Gastroesophageal sphincter (tissue), 4 donors: ENCODE data around the gene NDUFA3. TPM values are rescaled to one million over a fixed set of nuclear protein-coding genes. Genes with fewer than 3 reads are reported as not detected.

Experiments
- ATAC-seq: fragments of 150-250 bp; one replicate; pipeline ENCODE4 v1.9.1; 2016; ENCODE audit warnings: mild to moderate bottlenecking, moderate library complexity
- H3K27ac ChIP-seq, 4 donors: fragments of 200-600 bp; sonication (generic) in 3 of 4; 1 replicate in 3 of 4; 2 replicates in 1 of 4; pipeline ENCODE4 v1.5.1; 2016 to 2019
- H3K27me3 ChIP-seq: fragments of 200-600 bp; sonication (generic); one replicate; pipeline ENCODE4 v1.5.1; 2019
- H3K36me3 ChIP-seq, 2 donors: fragments of 200-600 bp; sonication (generic); one replicate each; pipeline ENCODE4 v1.5.1; 2019; ENCODE audit warnings: control low read depth in 1 of 2
- H3K4me1 ChIP-seq, 3 donors: fragments of 200-600 bp; sonication (generic); 1 replicate in 2 of 3; 2 replicates in 1 of 3; pipeline ENCODE4 v1.5.1; 2016 to 2019; ENCODE audit warnings: control low read depth in 2 of 3
- H3K4me3 ChIP-seq, 2 donors: fragments of 200-600 bp; sonication (generic); one replicate each; pipeline ENCODE4 v1.5.1; 2019; ENCODE audit warnings: mild to moderate bottlenecking in 1 of 2, moderate library complexity in 1 of 2
- H3K9me3 ChIP-seq, 3 donors: fragments of 200-600 bp; sonication (generic); one replicate each; pipeline ENCODE4 v1.5.1; 2017 to 2019; ENCODE audit warnings: control low read depth in 2 of 3
- EP300 ChIP-seq: sonication (generic); formaldehyde crosslinking; IDR thresholded peaks from one replicate; pipeline ENCODE4 v1.6.1; 2017; ENCODE audit warnings: antibody characterized with exemption, mild to moderate bottlenecking
- POLR2A ChIP-seq, 2 donors: fragments of 450-650 bp; IDR thresholded peaks; one replicate each; pipeline ENCODE4 v1.6.1; 2017; ENCODE audit warnings: antibody characterized with exemption in 2 of 2, mild to moderate bottlenecking in 2 of 2, moderate library complexity in 1 of 2
- POLR2AphosphoS5 ChIP-seq: sonication (generic); formaldehyde crosslinking; IDR thresholded peaks from one replicate; pipeline ENCODE4 v1.6.1; 2017; ENCODE audit warnings: antibody characterized with exemption
- WGBS, 2 donors: methylation state at CpG; one replicate each; pipeline ENCODE4 v1.1.5; 2018; ENCODE audit warnings: low coverage in 1 of 2; 5-methylcytosine and 5-hydroxymethylcytosine counted together
- total RNA-seq, 4 donors: library from RNA; depleted of rRNA; stranded (reverse); fragments of >200 nt; gene quantifications; one replicate each; pipeline ENCODE4 v1.1.0, GENCODE V29; 2016
- TF ChIP-seq, protein P1 (sequence below), 4 experiments: fragments of 200-600 bp in 2 of 4; fragments of 450-650 bp in 2 of 4; sonication (generic) in 1 of 4; IDR thresholded peaks; one replicate each; pipeline ENCODE4 v1.5.1; 2017 to 2019; ENCODE audit warnings: antibody characterized with exemption in 4 of 4, mild to moderate bottlenecking in 2 of 4, moderate library complexity in 2 of 4

NDUFA3 gene
- total RNA-seq, 4 donors from 2014 or later, result 14.2 to 37.7 (median 21.5) TPM

- TF ChIP-seq POLR2AphosphoS5, result no peak
- TF ChIP-seq, protein P1, sequence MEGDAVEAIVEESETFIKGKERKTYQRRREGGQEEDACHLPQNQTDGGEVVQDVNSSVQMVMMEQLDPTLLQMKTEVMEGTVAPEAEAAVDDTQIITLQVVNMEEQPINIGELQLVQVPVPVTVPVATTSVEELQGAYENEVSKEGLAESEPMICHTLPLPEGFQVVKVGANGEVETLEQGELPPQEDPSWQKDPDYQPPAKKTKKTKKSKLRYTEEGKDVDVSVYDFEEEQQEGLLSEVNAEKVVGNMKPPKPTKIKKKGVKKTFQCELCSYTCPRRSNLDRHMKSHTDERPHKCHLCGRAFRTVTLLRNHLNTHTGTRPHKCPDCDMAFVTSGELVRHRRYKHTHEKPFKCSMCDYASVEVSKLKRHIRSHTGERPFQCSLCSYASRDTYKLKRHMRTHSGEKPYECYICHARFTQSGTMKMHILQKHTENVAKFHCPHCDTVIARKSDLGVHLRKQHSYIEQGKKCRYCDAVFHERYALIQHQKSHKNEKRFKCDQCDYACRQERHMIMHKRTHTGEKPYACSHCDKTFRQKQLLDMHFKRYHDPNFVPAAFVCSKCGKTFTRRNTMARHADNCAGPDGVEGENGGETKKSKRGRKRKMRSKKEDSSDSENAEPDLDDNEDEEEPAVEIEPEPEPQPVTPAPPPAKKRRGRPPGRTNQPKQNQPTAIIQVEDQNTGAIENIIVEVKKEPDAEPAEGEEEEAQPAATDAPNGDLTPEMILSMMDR (IDR thresholded peaks at IDR 0.05), result no peak
- no peak for TF ChIP-seq POLR2A (IDR thresholded peaks at IDR 0.05)
- no peak for TF ChIP-seq EP300
- no peak overlapping the region for H3K27ac ChIP-seq
- no peaks in the 10 kb centered on the region for H3K9me3 ChIP-seq
- peaks cover 0 to 97% of the 10 kb centered on the region in 2 donors for H3K36me3 ChIP-seq
- no peaks in the 10 kb centered on the region for H3K4me1 ChIP-seq
- ATAC-seq, result no peak
- no peaks in the 10 kb centered on the region for H3K27me3 ChIP-seq
- H3K4me3 ChIP-seq, result no peak overlapping the region
- 83% methylated on average over 17 of the region's 20 CpGs; no CpG with 5 or more reads in 1 of the 2 donors for WGBS, 2 donors
These were observed 25.7 kb downstream of the NDUFA3 start for GRCh38 chr19:54128441-54128725.

GRCh38 chr19:54128796-54129616, 26.4 kb downstream of the NDUFA3 start:
- no peaks in the 10 kb centered on the region for H3K27me3 ChIP-seq
- no peak for ATAC-seq
- no peaks in the 10 kb centered on the region for H3K9me3 ChIP-seq
- no peak overlapping the region for H3K27ac ChIP-seq
- TF ChIP-seq POLR2A (IDR thresholded peaks at IDR 0.05) (no peak), POLR2AphosphoS5 (no peak), EP300 (no peak)
- TF ChIP-seq, protein P1 (IDR thresholded peaks at IDR 0.05), result no peak
- H3K4me3 ChIP-seq, result no peak overlapping the region
- H3K36me3 ChIP-seq, result peaks cover 0 to 91% of the 10 kb centered on the region in 2 donors
- WGBS, 2 donors, result 100% methylated on average over 7 of the region's 41 CpGs; no CpG with 5 or more reads in 1 of the 2 donors
- no peaks in the 10 kb centered on the region for H3K4me1 ChIP-seq

DNA sequence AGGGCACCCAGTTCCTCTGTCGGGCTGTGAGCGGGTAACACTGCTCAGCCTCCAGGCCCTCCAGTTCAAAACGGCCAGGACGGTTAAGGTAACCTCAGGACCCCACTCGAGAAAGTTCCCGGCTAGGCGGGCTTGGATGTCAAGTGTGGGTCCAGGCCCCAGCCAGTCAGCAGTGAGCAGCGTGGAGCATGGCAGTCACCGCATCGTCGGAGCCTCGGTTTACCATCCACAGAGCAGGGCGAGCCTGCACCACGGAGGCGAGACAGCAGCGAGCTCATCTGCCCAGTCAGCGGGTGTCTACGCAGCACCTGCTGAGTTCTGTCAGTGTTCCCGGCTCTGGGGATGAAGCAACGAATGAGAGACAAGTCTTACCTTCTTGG, 27.0 kb downstream of the NDUFA3 start:
- no CpG with 5 or more reads among the region's 20 CpGs for WGBS, 2 donors
- ATAC-seq, result no peak
- Histone ChIP-seq H3K4me1 (no peaks in the 10 kb centered on the region), H3K4me3 (no peak overlapping the region), H3K36me3 (peaks cover 0 to 85% of the 10 kb centered on the region in 2 donors), H3K27ac (no peak overlapping the region), H3K27me3 (no peaks in the 10 kb centered on the region), H3K9me3 (no peaks in the 10 kb centered on the region)
- TF ChIP-seq POLR2AphosphoS5 (no peak), POLR2A (IDR thresholded peaks at IDR 0.05) (no peak), EP300 (no peak)
- TF ChIP-seq, protein P1 (IDR thresholded peaks at IDR 0.05), result no peak

GRCh38 chr19:54133312-54133956, 30.8 kb downstream of the NDUFA3 start:
- no peak for ATAC-seq
- Histone ChIP-seq H3K4me3 (no peak overlapping the region), H3K27ac (no peak overlapping the region), H3K9me3 (no peaks in the 10 kb centered on the region), H3K27me3 (no peaks in the 10 kb centered on the region), H3K36me3 (peaks cover 0 to 47% of the 10 kb centered on the region in 2 donors), H3K4me1 (peaks cover 0 to 15% (median 8%) of the 10 kb centered on the region in 3 donors)
- WGBS, 2 donors, result 76% methylated on average over 7 of the region's 10 CpGs; no CpG with 5 or more reads in 1 of the 2 donors
- no peak for TF ChIP-seq POLR2AphosphoS5
- TF ChIP-seq POLR2A (IDR thresholded peaks at IDR 0.05), result no peak
- no peak for TF ChIP-seq EP300
- TF ChIP-seq, protein P1 (IDR thresholded peaks at IDR 0.05), result no peak
